GM12892 (cell line): ENCODE measurements around the gene MGAT5. TPM values are rescaled to one million over a fixed set of nuclear protein-coding genes. Genes with fewer than 3 reads are reported as not detected.

Experiments
- DNase-seq: peaks from one replicate; pipeline ENCODE4 v3.0.0; 2011; ENCODE audit not compliant: insufficient read length
- FAIRE-seq: peaks from 2 replicates; lab custom pipeline; 2011; peaks lifted over from hg19 to GRCh38; lab: Jason Lieb, UNC
- POLR2A ChIP-seq: IDR thresholded peaks from 2 replicates; pipeline ENCODE4 v1.6.1; 2011; ENCODE audit warnings: low read depth, low read length, control low read depth
- POLR2AphosphoS5 ChIP-seq: IDR thresholded peaks from 2 replicates; pipeline ENCODE4 v1.6.1; 2011; ENCODE audit warnings: low read depth, low read length, control low read depth
- TAF1 ChIP-seq: IDR thresholded peaks from 2 replicates; pipeline ENCODE4 v1.6.1; 2011; ENCODE audit warnings: low read depth, mild to moderate bottlenecking, control low read depth, low read length, borderline replicate concordance
- polyA plus RNA-seq: library from polyadenylated mRNA; unstranded; fragments of >200 nt; gene quantifications from one replicate; pipeline ENCODE4 v1.2.1, GENCODE V29; 2012; ENCODE audit warnings: missing spikeins, inconsistent platforms; ENCODE audit not compliant: missing spikeins

The MGAT5 gene, protein sequence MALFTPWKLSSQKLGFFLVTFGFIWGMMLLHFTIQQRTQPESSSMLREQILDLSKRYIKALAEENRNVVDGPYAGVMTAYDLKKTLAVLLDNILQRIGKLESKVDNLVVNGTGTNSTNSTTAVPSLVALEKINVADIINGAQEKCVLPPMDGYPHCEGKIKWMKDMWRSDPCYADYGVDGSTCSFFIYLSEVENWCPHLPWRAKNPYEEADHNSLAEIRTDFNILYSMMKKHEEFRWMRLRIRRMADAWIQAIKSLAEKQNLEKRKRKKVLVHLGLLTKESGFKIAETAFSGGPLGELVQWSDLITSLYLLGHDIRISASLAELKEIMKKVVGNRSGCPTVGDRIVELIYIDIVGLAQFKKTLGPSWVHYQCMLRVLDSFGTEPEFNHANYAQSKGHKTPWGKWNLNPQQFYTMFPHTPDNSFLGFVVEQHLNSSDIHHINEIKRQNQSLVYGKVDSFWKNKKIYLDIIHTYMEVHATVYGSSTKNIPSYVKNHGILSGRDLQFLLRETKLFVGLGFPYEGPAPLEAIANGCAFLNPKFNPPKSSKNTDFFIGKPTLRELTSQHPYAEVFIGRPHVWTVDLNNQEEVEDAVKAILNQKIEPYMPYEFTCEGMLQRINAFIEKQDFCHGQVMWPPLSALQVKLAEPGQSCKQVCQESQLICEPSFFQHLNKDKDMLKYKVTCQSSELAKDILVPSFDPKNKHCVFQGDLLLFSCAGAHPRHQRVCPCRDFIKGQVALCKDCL
- polyA plus RNA-seq, result 23.7 TPM

DNA sequence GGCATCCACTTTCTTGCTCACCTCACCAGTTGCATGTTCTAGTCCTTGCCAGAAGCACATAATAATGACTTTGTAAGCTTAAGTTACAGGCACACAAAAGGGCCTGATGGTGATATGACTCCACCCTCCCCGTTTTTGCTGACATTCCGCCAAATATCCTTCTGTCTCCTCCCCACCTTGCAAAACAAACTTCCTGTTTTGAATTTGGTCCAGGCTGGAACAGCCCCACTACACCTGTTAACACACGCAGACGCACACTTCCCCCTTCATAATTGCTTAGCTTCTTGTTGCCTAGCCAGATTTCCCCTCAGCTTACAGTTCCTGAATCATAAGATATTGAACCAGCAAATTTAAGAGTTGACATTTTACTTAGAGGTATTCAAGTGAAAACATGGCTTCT lies at the start of gene MGAT5:
MGAT5 (plus strand) TSS at position 269 of the 400 bp plus-strand sequence. CDS start 332 bp downstream, outside the sequence.
- no peak for DNase-seq
- FAIRE-seq, result peak; percentile 86
- TF ChIP-seq TAF1, result no peak
- no peak for TF ChIP-seq POLR2A
- TF ChIP-seq POLR2AphosphoS5, result no peak

DNA sequence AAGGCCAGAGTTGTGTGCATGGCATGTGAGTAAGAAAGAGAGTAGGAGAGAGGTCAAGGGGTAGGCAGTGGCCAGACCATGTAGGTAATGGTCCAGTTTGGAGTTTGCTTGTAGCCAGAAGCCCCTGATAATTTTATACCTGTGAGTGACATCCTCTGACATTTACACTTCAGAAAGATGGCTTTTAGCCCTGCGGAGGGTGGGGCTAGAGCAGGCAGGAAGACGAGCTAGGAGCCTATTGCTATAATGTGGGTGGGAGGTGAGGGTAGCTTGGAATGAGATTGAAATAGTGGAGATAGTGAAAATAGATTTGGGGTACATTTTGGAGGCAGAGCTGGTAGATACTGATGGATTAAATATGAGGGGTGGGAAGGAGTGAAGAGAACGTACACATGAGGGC lies 48.8 kb upstream of the MGAT5 start:
- TF ChIP-seq TAF1 (no peak), POLR2AphosphoS5 (no peak), POLR2A (no peak)
- FAIRE-seq (no peak), DNase-seq (no peak)

DNA sequence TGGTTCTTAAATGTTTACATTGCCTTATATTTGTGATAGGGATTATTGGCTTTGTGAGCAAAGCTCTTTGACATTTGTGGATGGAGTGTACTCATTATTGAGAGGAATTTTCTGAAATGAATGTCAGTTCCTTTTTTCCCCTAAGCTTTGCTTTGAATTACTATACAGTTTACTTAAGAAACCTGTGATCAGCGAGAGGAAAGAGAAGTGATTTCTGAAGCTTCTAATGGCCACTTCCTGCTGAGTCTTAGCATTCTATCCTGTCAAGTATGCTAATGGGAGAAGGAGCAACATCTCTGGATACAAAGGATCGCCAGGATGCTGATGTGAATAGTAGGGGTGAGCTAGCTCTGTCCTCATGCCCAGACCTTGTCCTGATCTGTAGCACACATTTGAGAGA lies 47.8 kb upstream of the MGAT5 start:
- no peak for TF ChIP-seq POLR2AphosphoS5
- TF ChIP-seq POLR2A, result no peak
- TF ChIP-seq TAF1, result no peak
- FAIRE-seq (no peak), DNase-seq (no peak)

DNA sequence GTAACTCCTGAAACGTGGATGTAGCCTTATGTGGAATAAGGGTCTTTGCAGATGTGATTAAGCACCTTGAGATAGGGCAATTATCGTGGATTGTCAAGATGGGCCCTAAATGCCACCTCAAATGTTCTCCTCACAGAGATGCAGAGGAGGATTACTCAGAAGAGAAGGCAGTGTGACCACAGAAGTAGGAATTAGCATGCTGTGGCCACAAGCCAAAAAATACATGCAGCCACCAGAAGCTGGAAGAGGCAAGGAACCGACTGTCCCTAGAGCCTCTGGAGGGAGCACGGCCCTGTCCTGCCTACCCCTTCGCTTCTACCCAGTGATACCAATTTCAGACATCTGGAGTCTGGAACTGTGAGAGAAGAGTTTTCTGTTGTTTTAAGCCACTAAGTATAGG lies 47.3 kb upstream of the MGAT5 start:
- no peak for DNase-seq
- FAIRE-seq, result no peak

DNA sequence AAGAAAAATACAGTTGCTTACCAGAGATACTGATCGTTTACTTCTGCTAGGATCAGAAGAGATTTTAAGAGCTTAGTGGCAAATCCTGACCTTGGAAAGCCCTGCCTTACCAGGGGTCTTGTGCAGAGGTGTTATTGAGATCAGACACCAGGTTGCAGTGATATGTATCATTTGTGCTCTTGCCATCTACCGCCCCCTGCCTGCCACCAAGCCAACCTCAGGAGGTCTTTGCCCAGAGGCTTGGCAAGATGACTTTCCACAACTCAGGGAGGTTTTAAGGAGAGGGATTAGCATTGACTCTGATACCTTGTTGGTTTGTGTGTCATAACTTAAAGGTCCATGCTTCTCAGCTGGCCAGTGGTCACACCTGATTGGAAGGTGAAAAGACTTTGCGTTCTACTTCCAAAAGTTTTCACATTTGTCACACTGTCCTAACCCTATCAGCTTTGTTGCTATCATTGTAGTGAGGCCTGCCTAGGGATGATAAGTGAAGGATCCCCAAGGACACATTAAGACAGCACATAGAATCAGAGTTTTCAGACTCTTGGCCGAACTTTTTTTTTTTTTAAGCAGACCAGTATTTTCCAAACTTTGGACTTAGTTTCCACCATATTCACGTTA lies 46.2 kb upstream of the MGAT5 start:
- FAIRE-seq (peak; percentile 81), DNase-seq (no peak)
- no peak for TF ChIP-seq POLR2AphosphoS5
- TF ChIP-seq POLR2A, result no peak
- no peak for TF ChIP-seq TAF1

More for the DNA sequence above, 47.3 kb upstream of the MGAT5 start:
- no peak for TF ChIP-seq TAF1
- no peak for TF ChIP-seq POLR2AphosphoS5
- TF ChIP-seq POLR2A, result no peak

DNA sequence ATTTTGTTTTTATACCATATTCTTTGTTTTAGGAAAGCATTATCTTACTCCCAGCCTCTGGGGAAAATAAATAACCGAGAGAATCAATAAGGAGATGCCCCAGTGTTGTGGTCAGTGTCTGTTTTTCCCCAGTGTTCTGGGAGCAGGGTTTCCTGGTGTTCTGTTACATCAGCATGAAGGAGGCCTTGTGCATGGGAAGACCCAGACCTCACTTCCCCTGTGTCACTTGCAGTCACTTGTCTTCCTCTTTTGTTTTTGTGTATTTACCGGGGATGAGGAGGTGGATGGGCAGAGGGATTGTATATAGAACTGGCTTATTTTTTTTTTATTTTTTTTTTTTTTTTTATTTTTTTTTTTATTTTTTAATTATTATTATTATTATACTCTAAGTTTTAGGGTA lies 45.0 kb upstream of the MGAT5 start:
- DNase-seq (no peak), FAIRE-seq (no peak)
- no peak for TF ChIP-seq POLR2AphosphoS5
- TF ChIP-seq POLR2A, result no peak
- no peak for TF ChIP-seq TAF1

DNA sequence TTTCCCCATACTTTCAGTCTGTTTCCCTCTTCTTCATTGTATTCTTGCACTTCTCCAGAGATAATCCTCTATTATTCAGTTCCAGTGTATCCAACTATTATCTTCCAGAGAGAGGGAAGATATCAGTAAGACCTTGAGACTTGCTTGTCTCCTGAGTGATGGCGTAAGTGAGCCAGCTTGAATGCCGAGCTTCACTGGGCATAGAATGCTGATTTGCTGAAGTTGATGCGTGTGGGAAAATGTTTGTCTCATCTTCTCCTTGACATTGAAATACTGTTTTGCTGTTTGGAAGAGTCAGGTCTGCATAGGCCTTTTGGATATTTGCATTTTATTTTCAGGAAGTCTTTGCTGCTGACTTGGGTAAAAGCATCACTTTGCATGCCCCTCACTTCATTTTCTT lies 41.1 kb upstream of the MGAT5 start:
- no peak for TF ChIP-seq TAF1
- no peak for TF ChIP-seq POLR2AphosphoS5
- TF ChIP-seq POLR2A, result no peak
- DNase-seq (no peak), FAIRE-seq (peak; percentile 85)

DNA sequence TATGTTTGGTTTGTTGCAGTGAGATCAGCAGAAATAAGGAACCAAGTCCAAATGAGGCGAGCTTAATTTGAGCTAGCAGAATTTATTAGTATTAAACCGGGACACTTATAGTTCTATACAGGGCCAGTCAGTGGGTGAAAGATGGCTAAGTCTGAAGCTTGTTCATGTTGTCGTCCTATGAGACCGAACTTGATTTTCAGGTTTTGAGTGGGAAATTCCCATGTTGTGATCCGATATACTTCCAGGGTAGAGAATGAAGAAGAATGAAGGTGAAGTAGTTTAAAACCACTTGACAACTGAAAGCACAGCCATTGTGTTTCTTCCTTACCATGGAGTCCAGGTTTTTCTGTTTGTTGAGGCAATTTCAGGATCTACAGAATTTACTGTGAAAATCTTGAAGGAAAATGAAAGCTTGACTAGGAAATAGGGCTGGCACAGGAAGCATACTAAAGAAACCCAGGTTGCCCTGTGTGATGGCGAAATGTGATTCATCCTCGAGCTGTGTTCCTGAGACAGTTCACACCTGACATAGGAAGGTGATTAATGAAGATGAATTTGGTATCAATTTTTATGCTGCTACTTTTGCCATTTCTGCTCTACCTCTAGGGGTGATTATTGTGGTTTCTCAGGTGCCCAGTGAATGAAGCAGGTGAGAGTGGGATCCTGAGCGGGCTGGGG lies 37.6 kb upstream of the MGAT5 start:
- FAIRE-seq (no peak), DNase-seq (no peak)
- TF ChIP-seq POLR2AphosphoS5 (no peak), POLR2A (no peak), TAF1 (no peak)

DNA sequence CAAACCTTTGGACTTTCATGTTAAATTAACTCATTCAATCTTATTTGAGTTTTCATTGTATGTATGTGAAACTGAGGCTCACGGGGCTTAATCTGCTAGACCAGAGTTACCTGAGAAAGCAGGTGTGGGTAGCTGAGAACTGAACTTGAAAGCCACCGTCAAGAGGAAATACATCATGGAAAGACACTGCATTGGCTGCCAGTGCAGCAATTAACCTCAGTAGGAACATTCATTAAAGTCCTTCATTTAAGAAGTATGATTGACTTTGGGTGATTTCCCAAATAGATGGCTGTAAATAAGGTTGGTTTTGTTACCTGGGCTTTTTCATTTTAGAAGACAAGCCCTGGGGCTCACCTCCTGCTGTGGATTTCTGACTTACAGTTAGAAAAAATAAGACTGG lies 36.5 kb upstream of the MGAT5 start:
- TF ChIP-seq POLR2AphosphoS5, result no peak
- no peak for TF ChIP-seq TAF1
- no peak for TF ChIP-seq POLR2A
- DNase-seq, result no peak
- FAIRE-seq, result peak; percentile 21

DNA sequence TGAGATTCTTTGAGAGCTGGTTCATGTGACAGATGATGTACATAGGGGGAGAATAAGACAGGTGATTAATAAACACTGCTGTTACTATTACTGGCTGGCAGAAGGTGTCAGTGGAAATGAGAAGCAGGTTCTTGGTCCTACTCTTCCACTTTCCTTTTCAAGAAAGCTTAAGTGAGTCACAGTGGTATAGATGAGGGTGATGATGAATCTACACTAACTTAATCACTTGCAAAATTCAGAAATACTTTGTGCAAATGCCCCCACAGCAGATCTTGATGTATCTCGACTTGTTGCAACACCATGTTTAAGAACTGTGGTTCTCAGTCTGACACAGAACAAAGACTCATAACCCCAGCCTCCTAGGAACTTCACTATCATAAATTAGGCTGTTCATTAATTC lies 35.9 kb upstream of the MGAT5 start:
- TF ChIP-seq TAF1, result no peak
- TF ChIP-seq POLR2AphosphoS5, result no peak
- DNase-seq (no peak), FAIRE-seq (peak; percentile 75)

DNA sequence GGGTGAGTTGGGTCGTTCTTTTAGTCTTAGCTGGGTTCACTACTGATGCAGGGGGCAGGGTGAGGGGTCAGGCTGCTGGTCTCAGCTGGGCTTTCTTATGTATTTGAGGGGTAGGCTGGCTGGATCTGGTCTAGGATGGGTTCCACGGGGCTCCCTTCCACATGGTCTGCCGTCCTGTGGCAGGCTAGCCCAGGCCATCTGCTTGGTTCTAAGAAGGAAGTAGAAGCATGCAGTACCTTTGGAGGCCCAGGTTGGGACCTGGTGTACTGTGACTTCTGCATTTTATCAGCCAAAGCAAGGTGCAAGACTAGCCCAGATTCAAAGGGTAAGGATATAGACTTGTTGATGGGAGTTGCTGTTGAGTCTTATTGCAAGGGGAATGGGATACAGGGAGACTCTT lies 35.5 kb upstream of the MGAT5 start:
- no peak for DNase-seq
- TF ChIP-seq POLR2AphosphoS5, result no peak
- no peak for TF ChIP-seq POLR2A
- no peak for TF ChIP-seq TAF1
- FAIRE-seq, result peak; percentile 58
